ENCODE measurements around the gene ZCWPW1.

ZCWPW1 gene

DNA sequence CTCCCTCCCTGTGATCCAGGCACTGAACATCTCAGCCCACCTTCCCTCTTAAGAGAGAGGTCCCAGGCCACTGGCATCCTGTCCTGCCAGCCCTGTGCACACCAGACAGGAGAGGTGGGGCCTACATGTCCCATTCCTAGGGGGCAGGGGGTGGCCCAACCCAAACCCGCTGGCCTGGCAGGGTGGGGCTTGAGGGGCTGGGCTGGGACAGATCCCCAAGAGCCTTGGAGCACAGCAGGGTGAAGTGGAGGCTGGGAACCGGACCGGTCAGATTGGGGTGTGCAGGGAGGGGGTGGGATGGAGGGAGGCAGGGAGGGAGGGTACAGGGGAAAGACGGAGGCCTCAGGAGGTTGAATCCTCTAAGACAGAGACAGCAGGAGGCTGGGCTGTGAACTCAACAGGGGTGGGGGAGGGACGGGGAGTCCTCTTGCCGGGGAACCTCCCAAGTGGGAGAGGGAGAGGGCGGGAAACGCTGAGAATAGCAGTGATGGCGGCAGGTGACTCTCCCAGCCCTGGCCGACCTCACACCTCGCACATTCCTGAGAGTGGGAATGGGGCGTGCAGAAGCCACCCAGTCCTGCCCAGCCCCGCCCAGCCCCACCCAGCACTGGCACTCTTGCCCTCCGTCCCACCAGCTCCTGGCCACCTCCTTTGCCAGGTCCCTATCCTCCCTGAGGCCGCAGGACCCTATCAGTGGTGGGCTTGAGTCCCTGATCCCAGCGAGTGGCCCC lies 43.8 kb upstream of the ZCWPW1 start:
- no peak for DNase-seq (ENCODE audit: low read depth)
- TF ChIP-seq, protein P1, sequence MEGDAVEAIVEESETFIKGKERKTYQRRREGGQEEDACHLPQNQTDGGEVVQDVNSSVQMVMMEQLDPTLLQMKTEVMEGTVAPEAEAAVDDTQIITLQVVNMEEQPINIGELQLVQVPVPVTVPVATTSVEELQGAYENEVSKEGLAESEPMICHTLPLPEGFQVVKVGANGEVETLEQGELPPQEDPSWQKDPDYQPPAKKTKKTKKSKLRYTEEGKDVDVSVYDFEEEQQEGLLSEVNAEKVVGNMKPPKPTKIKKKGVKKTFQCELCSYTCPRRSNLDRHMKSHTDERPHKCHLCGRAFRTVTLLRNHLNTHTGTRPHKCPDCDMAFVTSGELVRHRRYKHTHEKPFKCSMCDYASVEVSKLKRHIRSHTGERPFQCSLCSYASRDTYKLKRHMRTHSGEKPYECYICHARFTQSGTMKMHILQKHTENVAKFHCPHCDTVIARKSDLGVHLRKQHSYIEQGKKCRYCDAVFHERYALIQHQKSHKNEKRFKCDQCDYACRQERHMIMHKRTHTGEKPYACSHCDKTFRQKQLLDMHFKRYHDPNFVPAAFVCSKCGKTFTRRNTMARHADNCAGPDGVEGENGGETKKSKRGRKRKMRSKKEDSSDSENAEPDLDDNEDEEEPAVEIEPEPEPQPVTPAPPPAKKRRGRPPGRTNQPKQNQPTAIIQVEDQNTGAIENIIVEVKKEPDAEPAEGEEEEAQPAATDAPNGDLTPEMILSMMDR (IDR thresholded peaks at IDR 0.05; ENCODE audit: low read depth, low read length, missing control alignments) = no peak
- no peak overlapping the region for H3K4me3 ChIP-seq (ENCODE audit: low read depth, low read length)

DNA sequence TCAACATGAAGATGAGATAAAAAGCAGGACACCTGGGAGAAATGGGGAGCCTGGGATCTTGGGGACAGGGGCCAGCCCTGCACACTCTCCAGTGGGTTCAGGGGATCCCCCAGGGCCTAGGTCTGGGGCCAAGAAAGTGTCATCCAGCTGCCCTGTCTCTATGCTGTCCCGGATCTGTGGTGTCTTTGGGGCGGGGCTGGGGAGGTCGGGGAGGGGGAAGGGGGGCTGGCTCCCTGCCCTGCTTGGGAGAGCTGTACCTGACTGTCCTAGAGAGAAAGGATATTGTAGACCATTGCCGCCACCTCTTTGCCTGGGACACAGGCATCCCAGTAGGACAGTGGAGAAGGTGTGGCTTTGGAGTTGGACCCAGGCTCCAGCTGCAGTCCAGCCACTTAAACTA lies 42.5 kb upstream of the ZCWPW1 start:
- H3K4me3 ChIP-seq (ENCODE audit: low read depth, low read length) = no peak overlapping the region
- no peak for DNase-seq (ENCODE audit: low read depth)
- TF ChIP-seq, protein P1 (IDR thresholded peaks at IDR 0.05; ENCODE audit: low read depth, low read length, missing control alignments) = no peak

DNA sequence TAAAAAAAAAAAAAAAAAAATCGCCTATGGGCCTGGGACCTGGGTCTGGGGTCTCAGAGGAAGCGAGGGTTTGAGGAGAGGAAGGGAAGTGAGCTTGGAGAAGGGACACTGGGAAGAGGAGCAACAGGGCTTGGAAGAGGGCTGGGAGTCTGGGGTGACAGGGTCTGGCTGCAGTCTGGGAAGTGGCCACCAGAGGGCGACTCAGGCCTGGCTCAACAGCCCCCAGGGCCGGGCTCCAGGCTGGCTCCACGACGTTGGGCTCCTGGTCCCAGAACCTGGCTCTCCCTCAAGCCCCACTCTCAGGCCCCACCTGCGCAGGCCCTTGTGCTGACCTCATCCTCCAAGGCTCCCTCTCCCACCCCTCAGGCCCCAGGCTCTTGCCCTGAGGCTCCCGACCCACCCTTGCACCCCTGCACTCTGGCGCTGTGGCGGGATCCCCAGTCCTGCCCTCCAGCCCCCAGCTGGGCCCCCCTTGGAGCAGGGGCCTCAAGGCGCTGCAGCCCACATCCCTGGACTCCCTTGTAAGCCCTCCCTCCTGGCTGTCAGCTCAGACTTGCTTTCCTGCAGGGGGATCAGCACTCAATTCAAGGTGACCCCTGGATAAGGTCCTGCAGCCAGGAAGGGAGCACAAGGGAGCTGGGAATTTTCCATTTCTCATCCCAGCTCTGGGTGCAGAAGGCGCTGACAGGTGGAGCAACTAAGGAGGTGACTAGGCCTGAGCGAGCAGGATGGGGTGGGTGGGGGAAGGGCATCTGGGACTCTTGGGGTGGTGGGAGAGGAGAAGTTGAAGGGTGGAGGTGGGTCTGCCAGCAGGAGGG lies 40.9 kb upstream of the ZCWPW1 start:
- no peak overlapping the region for H3K4me3 ChIP-seq (ENCODE audit: low read depth, low read length)
- no peak for DNase-seq (ENCODE audit: low read depth)
- TF ChIP-seq, protein P1 (IDR thresholded peaks at IDR 0.05; ENCODE audit: low read depth, low read length, missing control alignments) = peak; percentile 100

DNA sequence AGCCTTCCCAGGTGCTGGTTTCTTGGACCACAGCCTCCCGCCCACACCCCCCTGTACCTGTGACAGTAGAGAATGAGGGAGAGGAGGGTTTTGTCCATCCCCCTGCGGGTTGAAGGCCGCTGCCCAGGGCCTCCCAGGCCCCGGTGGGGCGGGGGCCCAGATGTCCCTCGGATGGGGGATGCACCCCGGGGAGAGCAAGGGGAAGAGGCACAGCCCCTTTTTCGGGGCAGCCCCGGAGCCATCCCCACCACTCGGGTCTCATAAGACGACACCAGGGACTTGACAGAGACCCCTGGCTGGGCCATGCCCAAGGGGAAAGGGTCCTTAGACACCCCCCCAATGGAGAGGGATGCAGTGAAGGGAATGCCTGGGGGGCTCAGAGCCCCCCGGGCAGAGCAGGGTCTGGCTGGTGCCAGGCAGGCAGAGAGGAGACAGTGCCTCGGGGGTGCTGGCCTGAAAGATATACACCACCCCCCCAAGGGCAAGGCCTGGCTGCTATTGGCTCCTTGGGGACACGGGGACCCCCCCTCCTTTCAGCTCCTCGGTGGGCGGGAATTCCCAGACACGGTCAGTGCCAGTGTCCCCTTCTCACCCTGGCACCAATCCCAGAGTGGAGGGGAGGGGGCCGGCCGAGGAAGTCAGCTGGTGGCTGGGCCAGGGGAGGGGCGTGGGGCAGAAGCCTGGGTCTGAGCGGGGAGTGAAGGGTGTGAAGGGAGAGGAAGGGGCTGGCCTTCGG lies 39.3 kb upstream of the ZCWPW1 start:
- no peak for DNase-seq (ENCODE audit: low read depth)
- TF ChIP-seq, protein P1 (IDR thresholded peaks at IDR 0.05; ENCODE audit: low read depth, low read length, missing control alignments) = no peak
- H3K4me3 ChIP-seq (ENCODE audit: low read depth, low read length) = no peak overlapping the region

DNA sequence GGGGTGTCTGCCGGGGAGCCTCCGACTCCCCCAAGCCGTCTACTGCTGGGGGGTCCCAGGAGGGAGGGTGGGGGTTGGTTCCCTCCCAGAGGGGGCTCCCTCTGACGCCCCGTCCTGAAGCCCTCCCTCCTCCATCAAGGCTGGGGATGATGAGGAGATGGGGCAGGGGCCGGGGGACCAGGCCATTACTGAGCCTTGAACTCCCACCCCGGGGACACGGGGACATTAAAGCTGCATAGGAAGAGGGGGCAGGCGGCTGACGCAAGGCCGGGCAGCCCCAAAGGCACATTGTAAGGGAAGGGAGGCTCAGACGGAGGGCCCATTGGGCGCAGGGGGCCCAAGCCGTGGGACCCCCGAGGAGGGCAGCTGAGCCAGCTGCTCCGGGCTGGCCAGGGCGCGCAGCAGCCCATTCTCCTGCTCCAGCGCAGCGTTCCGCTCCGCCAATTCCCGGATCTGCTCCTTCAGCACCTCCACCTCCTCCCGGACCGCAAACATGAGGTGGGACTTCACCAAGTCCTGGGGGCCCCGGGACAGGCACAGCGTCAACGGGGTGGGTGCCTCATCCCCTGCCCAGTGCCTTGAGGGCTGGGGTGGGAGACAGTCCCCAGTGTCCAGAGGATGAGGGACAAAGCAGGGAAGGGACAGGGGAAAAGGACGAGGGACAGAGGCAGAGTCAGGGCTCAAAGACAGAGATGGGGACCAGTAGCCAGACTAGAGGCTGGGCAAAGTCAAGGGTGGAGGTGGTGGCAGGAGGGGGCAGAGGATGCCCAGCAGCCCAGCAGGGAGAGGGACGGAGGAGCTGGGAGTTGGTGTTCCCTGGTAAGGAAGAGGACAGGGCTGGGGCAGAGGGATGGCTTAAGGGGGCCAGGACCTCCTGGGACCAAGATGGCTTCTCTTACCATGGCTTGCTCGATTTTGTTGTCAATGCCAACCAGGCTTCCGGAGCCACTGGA lies 38.4 kb upstream of the ZCWPW1 start:
- DNase-seq (ENCODE audit: low read depth) = no peak
- no peak overlapping the region for H3K4me3 ChIP-seq (ENCODE audit: low read depth, low read length)
- TF ChIP-seq, protein P1 (IDR thresholded peaks at IDR 0.05; ENCODE audit: low read depth, low read length, missing control alignments) = no peak

DNA sequence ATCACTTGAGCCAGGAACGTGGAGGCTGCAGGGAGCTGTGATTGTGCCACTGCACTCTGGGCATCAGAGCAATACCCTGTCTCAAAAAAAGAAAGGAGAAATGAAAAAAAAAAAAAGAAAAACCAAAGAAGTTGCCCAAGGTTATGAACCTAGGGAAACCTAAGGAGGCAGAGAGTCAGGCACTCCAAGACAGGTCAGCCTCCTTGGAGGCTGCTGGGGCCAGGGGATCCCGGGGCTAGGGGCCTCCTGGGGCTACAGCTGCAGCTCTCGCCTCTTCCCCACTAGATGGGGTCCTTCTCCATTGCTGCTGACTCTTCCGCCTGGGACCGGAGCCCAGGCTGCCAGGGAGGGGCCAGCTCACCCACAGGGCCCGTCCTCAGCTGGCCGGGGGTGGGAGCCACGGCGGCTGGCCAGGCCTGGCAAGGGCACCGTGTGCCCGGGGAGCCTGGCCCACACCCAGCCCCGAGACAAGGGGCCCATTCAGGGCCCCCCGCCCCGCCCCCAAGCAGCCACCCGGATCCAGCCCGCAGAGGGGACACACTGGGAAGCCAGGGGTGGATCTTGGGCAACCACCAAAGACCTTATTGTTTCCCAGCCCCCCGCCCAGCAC lies 37.3 kb upstream of the ZCWPW1 start:
- no peak for DNase-seq (ENCODE audit: low read depth)
- H3K4me3 ChIP-seq (ENCODE audit: low read depth, low read length) = no peak overlapping the region
- TF ChIP-seq, protein P1 (IDR thresholded peaks at IDR 0.05; ENCODE audit: low read depth, low read length, missing control alignments) = no peak
